T-helper 9 cell (primary cell): ENCODE measurements around the gene DPM3.

Experiments used
- DNase-seq: peaks from one replicate; pipeline ENCODE4 v3.0.0-alpha.2; 2020

DPM3 gene

DNA sequence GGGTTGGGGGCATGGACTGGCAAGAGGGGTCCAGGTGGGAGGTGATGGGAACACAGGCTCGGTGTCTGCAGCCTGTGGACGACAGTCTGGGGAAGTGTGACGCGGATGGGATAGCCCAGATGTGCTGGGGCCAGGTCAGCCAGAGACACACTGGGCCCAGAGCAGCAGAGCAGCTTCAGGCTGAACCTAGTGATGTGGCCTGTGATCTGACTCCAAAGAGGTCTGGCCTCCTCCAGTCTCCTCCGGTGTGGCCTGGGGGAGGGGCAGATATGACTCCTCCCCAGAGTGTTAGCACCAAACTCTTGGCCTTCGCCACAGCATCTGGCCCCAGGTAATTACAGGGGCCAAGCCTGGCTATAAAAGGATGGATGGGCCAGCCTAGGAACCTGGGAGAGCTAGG lies 48.2 kb downstream of the DPM3 start:
- DNase-seq: no peak

- DNase-seq: peak; percentile 82
These were observed 49.0 kb downstream of the DPM3 start for GRCh38 chr1:155091071-155092051.
